Measurements from ENCODE around the gene ETDC. TPM values are rescaled to one million over a fixed set of nuclear protein-coding genes. Genes with fewer than 3 reads are reported as not detected.
"Not testable (repeated sequence)": the region's sequence is repeated elsewhere in the genome, so short reads cannot be mapped to it uniquely, and the experiment has no call there.

Gene ETDC
- total RNA-seq, 2 experiments from 2014 or later = not detected

DNA sequence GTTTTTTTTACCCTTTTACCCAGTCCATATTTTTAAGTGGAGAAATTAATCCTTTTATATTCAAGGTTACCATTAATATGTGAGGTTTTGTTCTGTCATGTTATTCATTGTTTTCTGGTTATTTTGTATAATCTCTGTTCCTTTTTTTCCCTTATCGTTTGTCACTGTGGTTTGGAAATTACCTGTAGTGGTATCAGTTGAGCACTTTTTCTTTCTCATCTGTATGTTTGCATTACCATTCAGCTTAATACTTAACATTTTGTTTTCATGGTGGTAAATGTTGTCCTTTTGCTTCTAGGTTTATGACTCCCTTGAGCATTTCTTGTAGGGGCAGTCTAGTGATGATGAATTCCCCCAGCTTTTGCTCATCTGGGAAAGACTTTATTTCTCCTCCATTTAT, 6.6 kb downstream of the ETDC start:
- peaks cover 7% of the 10 kb centered on the region for H3K36me3 ChIP-seq (ENCODE audit: insufficient read depth, low read length)
- TF ChIP-seq, protein P1, sequence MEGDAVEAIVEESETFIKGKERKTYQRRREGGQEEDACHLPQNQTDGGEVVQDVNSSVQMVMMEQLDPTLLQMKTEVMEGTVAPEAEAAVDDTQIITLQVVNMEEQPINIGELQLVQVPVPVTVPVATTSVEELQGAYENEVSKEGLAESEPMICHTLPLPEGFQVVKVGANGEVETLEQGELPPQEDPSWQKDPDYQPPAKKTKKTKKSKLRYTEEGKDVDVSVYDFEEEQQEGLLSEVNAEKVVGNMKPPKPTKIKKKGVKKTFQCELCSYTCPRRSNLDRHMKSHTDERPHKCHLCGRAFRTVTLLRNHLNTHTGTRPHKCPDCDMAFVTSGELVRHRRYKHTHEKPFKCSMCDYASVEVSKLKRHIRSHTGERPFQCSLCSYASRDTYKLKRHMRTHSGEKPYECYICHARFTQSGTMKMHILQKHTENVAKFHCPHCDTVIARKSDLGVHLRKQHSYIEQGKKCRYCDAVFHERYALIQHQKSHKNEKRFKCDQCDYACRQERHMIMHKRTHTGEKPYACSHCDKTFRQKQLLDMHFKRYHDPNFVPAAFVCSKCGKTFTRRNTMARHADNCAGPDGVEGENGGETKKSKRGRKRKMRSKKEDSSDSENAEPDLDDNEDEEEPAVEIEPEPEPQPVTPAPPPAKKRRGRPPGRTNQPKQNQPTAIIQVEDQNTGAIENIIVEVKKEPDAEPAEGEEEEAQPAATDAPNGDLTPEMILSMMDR (IDR thresholded peaks at IDR 0.05) = no peak
- H3K4me1 Mint-ChIP-seq (ENCODE audit: low read depth) = no peaks in the 10 kb centered on the region
- intact Hi-C loops (cut with DNase I, micrococcal nuclease) = no loop called here
- no peak overlapping the region for H3K4me3 Mint-ChIP-seq
- CTCF ChIA-PET = no interaction called here
- peaks cover 9% of the 10 kb centered on the region for H3K9me3 Mint-ChIP-seq
- peaks cover 44% of the 10 kb centered on the region for H3K36me3 Mint-ChIP-seq (ENCODE audit: low read depth)
- no peak for ATAC-seq (ENCODE audit: poor library complexity)
- POLR2A ChIA-PET = no interaction called here
- no peak overlapping the region for H3K27ac ChIP-seq (ENCODE audit: low read depth in 1 of 2, low read length in 2 of 2)
- H3K4me3 ChIP-seq (ENCODE audit: low read length) = no peak overlapping the region
- DNase-seq = no peak
- H3K4me1 ChIP-seq (ENCODE audit: insufficient read depth, low read length) = no peaks in the 10 kb centered on the region
- H3K9me3 ChIP-seq (ENCODE audit: control insufficient read depth in 1 of 2, insufficient read depth in 1 of 2, low read length in 2 of 2) = peaks cover 10% of the 10 kb centered on the region in 2 experiments
- no peaks in the 10 kb centered on the region for H3K27me3 ChIP-seq (ENCODE audit: control insufficient read depth in 1 of 2, insufficient read depth in 2 of 2, low read length in 2 of 2)
- no peaks in the 10 kb centered on the region for H3K27me3 Mint-ChIP-seq
- H3K27ac Mint-ChIP-seq = no peak overlapping the region

DNA sequence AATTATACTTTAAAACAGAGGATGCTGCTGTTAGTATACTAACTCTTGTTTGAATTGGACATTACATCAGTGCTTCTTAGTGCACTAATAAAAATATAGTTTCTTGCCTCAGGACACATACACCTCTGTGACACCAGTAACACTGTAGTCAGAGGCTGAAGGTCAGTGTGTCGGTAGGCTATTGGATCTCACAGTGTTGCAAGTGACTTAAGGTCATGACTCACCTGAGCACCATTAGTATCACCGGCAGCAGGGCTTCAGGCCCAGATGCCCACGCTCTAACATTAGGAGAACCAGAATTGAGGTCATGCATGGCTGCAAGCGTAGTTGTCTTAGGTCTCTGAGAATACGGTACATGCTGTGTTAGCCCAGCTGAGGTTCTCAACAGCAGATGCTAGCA, 15.2 kb downstream of the ETDC start:
- peaks cover 3% of the 10 kb centered on the region for H3K9me3 Mint-ChIP-seq
- intact Hi-C loops (cut with DNase I, micrococcal nuclease) = no loop called here
- Histone ChIP-seq H3K36me3 (ENCODE audit: insufficient read depth, low read length) (peaks cover 8% of the 10 kb centered on the region), H3K4me1 (ENCODE audit: insufficient read depth, low read length) (no peaks in the 10 kb centered on the region), H3K27me3 (ENCODE audit: control insufficient read depth in 1 of 2, insufficient read depth in 2 of 2, low read length in 2 of 2) (no peaks in the 10 kb centered on the region), H3K4me3 (ENCODE audit: low read length) (no peak overlapping the region), H3K9me3 (ENCODE audit: control insufficient read depth in 1 of 2, insufficient read depth in 1 of 2, low read length in 2 of 2) (peaks cover 11 to 20% of the 10 kb centered on the region in 2 experiments), H3K27ac (ENCODE audit: low read depth in 1 of 2, low read length in 2 of 2) (no peak overlapping the region)
- ATAC-seq (ENCODE audit: poor library complexity) (no peak), DNase-seq (no peak)
- POLR2A ChIA-PET = no interaction called here
- peaks cover 79% of the 10 kb centered on the region for H3K36me3 Mint-ChIP-seq (ENCODE audit: low read depth)
- H3K27ac Mint-ChIP-seq = no peak overlapping the region
- H3K4me1 Mint-ChIP-seq (ENCODE audit: low read depth) = no peaks in the 10 kb centered on the region
- CTCF ChIA-PET = no interaction called here
- H3K4me3 Mint-ChIP-seq = no peak overlapping the region
- H3K27me3 Mint-ChIP-seq = no peaks in the 10 kb centered on the region
- TF ChIP-seq, protein P1 (IDR thresholded peaks at IDR 0.05) = no peak

DNA sequence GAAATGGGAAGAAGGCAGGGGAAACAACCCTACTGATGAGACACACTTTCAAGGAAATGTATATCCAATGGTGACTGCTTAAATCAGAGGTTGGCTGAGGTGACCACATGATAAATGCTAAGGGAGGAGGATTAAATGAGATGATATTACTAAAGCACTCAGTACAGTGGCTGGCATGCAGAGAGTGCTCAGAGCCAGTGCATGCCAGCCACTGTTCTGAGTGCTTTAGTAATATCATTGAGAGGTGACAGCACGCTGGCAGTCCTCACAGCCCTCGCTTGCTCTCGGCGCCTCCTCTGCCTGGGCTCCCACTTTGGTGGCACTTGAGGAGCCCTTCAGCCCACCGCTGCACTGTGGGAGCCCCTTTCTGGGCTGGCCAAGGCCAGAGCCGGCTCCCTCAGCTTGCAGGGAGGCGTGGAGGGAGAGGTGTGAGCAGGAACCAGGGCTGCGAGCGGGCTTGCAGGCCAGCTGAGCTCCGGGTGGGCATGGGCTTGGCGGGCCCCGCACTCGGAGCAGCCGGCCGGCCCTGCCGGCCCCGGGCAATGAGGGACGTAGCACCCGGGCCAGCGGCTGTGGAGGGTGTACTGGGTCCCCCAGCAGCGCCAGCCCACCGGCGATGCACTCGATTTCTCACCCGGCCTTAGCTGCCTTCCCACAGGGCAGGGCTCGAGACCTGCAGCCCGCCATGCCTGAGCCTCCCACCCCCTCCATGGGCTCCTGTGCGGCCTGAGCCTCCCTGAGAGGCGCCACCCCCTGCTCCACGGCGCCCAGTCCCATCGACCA, 15.9 kb downstream of the ETDC start:
- H3K27ac ChIP-seq (ENCODE audit: low read depth in 1 of 2, low read length in 2 of 2); H3K4me3 ChIP-seq (ENCODE audit: low read length); H3K9me3 Mint-ChIP-seq; H3K27me3 Mint-ChIP-seq; POLR2A ChIA-PET; H3K36me3 ChIP-seq (ENCODE audit: insufficient read depth, low read length); H3K27ac Mint-ChIP-seq; H3K4me1 ChIP-seq (ENCODE audit: insufficient read depth, low read length); DNase-seq; ATAC-seq (ENCODE audit: poor library complexity); H3K4me1 Mint-ChIP-seq (ENCODE audit: low read depth); H3K27me3 ChIP-seq (ENCODE audit: control insufficient read depth in 1 of 2, insufficient read depth in 2 of 2, low read length in 2 of 2); intact Hi-C loops (cut with DNase I, micrococcal nuclease); H3K4me3 Mint-ChIP-seq; CTCF ChIA-PET: not testable (repeated sequence)
- H3K9me3 ChIP-seq (ENCODE audit: control insufficient read depth in 1 of 2, insufficient read depth in 1 of 2, low read length in 2 of 2) = peaks cover 8 to 20% of the 10 kb centered on the region in 2 experiments
- H3K36me3 Mint-ChIP-seq (ENCODE audit: low read depth) = peaks cover 82% of the 10 kb centered on the region

DNA sequence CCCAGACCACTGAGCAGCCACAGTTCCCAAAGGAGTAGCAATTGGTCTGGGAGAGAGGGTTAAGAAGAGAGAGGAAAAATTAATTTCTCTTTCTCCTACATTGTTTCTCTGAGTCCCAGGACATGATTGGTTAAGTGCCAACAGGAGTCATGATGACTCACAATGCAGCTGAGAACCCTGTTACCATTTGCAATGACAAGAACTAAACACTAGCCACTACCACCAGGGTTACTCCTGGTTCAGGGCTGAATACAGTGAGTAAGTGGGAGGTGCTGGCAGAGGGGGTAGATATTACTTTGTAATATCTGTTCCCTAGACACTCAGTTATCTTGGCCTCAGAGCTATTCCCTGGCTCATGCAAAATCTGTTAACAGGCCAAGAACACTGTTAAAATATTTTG, 18.0 kb downstream of the ETDC start:
- Histone ChIP-seq H3K4me3 (ENCODE audit: low read length) (no peak overlapping the region), H3K4me1 (ENCODE audit: insufficient read depth, low read length) (peaks cover 6% of the 10 kb centered on the region), H3K9me3 (ENCODE audit: control insufficient read depth in 1 of 2, insufficient read depth in 1 of 2, low read length in 2 of 2) (peaks cover 3 to 10% of the 10 kb centered on the region in 2 experiments), H3K27ac (ENCODE audit: low read depth in 1 of 2, low read length in 2 of 2) (no peak overlapping the region), H3K27me3 (ENCODE audit: control insufficient read depth in 1 of 2, insufficient read depth in 2 of 2, low read length in 2 of 2) (no peaks in the 10 kb centered on the region), H3K36me3 (ENCODE audit: insufficient read depth, low read length) (peaks cover 6% of the 10 kb centered on the region)
- CTCF ChIA-PET = no interaction called here
- Mint-ChIP-seq H3K9me3 (peaks cover 2% of the 10 kb centered on the region), H3K4me3 (no peak overlapping the region), H3K27ac (no peak overlapping the region), H3K36me3 (ENCODE audit: low read depth) (peaks cover 80% of the 10 kb centered on the region), H3K4me1 (ENCODE audit: low read depth) (peaks cover 17% of the 10 kb centered on the region), H3K27me3 (no peaks in the 10 kb centered on the region)
- ATAC-seq (ENCODE audit: poor library complexity) (no peak), DNase-seq (no peak)
- TF ChIP-seq, protein P1 (IDR thresholded peaks at IDR 0.05) = no peak
- POLR2A ChIA-PET = no interaction called here
- intact Hi-C loops (cut with DNase I, micrococcal nuclease) = no loop called here
